ENCODE data around the gene VPS26A. TPM values are rescaled to one million over a fixed set of nuclear protein-coding genes. Genes with fewer than 3 reads are reported as not detected.

Gene VPS26A
- total RNA-seq, 4 donors from 2014 or later = 22.0 to 67.2 (median 52.1) TPM

DNA sequence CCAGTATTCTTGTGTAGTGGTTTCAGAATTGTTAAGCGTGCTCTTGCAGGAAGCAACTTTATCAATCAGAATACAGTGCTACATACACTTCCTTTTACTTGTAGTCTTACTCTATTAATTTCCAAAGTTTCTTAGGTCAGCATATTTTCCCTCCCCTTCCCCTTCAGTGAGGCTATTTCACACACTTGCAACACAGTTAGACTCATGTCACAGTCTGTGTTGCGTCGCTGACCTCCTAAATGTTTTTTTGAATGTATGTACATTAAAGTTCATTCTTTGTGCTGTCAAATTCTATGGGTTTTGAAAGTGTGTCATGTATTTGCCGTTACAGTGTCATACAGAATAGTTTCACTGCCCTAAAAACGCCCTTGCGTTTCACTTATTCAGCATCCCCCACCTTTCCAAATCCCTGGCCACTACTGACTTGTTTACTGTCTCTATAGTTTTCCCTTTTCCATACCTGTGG lies 90.7 kb downstream of the VPS26A start:
- TF ChIP-seq POLR2A (IDR thresholded peaks at IDR 0.05) = no peak
- TF ChIP-seq, protein P1, sequence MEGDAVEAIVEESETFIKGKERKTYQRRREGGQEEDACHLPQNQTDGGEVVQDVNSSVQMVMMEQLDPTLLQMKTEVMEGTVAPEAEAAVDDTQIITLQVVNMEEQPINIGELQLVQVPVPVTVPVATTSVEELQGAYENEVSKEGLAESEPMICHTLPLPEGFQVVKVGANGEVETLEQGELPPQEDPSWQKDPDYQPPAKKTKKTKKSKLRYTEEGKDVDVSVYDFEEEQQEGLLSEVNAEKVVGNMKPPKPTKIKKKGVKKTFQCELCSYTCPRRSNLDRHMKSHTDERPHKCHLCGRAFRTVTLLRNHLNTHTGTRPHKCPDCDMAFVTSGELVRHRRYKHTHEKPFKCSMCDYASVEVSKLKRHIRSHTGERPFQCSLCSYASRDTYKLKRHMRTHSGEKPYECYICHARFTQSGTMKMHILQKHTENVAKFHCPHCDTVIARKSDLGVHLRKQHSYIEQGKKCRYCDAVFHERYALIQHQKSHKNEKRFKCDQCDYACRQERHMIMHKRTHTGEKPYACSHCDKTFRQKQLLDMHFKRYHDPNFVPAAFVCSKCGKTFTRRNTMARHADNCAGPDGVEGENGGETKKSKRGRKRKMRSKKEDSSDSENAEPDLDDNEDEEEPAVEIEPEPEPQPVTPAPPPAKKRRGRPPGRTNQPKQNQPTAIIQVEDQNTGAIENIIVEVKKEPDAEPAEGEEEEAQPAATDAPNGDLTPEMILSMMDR (IDR thresholded peaks at IDR 0.05) = no peak

DNA sequence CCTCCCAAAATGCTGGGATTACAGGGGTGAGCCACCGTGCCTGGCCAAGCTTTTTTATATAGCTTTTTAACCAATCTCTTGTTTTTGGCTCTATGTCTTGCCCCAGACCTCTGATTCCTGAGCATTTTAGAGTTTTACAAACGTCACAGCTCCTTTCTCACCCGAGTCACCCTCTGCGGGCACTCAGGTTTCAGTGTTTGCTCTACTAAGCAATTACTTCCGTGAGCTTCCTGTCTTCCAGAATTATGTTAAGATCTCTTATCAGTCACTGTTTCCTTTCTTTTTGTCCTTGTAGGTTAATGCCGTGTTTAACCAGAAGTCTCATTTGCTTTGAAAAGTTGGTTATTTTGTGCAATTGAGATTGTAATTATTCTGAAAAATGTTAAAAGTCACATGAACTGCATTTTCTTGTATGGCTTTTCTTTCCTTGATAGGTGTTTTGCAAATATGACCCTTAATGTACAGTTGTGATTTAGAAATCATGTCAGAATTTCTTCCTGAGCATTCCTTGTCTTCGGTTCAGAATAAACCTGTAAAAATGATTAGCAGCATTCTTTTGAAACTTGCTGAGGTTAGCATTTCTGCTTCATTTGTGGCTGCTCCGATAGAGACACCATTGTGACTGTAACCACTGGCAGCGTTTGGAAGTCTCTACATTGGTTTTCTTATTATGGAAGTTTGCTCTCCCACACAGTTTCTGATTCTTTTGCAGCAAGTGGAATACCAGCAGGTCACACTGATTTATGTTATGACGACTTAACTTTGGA lies 91.6 kb downstream of the VPS26A start:
- no peak overlapping the region for H3K4me3 ChIP-seq
- H3K27me3 ChIP-seq = no peaks in the 10 kb centered on the region
- intact Hi-C loops (cut with DNase I; ENCODE audit: low total_unique reads) = no loop called here
- no peak overlapping the region for H3K27ac ChIP-seq
- H3K4me1 ChIP-seq = peaks cover 0 to 3% of the 10 kb centered on the region in 2 donors
- DNase-seq = no peak
- H3K36me3 ChIP-seq = no peaks in the 10 kb centered on the region
- no peaks in the 10 kb centered on the region for H3K9me3 ChIP-seq
- no peak for TF ChIP-seq POLR2A (IDR thresholded peaks at IDR 0.05)
- TF ChIP-seq, protein P1 (IDR thresholded peaks at IDR 0.05) = no peak

More for the DNA sequence above, 90.7 kb downstream of the VPS26A start:
- DNase-seq = no peak
- H3K36me3 ChIP-seq = no peaks in the 10 kb centered on the region
- H3K4me1 ChIP-seq = peaks cover 0 to 3% of the 10 kb centered on the region in 2 donors
- H3K9me3 ChIP-seq = no peaks in the 10 kb centered on the region
- H3K4me3 ChIP-seq = no peak overlapping the region
- intact Hi-C loops (cut with DNase I; ENCODE audit: low total_unique reads) = no loop called here
- H3K27ac ChIP-seq = no peak overlapping the region
- H3K27me3 ChIP-seq = no peaks in the 10 kb centered on the region

DNA sequence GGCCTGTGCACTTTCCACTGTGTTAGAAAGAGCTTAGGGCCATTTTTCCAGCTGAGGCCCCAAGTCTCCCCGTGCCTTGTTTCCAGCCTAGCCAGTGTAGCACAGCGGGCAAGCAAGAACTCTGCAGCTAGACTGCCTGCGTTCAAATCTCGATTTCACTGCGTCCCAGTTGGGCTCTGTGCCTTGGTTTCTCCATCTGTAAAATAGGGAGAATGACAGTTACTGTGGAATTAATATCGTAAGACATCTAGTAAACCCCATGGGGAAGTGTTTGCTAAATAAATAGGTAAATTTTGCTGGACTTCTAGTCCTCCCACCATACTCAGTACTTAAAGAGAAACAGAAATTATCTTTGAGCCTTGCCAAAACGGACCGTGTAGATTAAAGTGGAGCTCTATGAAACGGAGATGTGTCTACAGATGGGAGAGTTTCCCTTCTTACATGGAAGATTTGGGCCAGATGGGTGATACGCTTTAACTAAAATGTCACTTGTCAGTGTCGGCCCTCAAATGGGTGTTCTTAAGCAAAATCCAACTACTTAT lies 92.7 kb downstream of the VPS26A start:
- no peak overlapping the region for H3K4me3 ChIP-seq
- no peak overlapping the region for H3K27ac ChIP-seq
- H3K36me3 ChIP-seq = no peaks in the 10 kb centered on the region
- no peaks in the 10 kb centered on the region for H3K9me3 ChIP-seq
- DNase-seq = no peak
- peaks cover 0 to 3% of the 10 kb centered on the region in 2 donors for H3K4me1 ChIP-seq
- intact Hi-C loops (cut with DNase I; ENCODE audit: low total_unique reads) = no loop called here
- no peaks in the 10 kb centered on the region for H3K27me3 ChIP-seq
- no peak for TF ChIP-seq POLR2A (IDR thresholded peaks at IDR 0.05)
- TF ChIP-seq, protein P1 (IDR thresholded peaks at IDR 0.05) = no peak

DNA sequence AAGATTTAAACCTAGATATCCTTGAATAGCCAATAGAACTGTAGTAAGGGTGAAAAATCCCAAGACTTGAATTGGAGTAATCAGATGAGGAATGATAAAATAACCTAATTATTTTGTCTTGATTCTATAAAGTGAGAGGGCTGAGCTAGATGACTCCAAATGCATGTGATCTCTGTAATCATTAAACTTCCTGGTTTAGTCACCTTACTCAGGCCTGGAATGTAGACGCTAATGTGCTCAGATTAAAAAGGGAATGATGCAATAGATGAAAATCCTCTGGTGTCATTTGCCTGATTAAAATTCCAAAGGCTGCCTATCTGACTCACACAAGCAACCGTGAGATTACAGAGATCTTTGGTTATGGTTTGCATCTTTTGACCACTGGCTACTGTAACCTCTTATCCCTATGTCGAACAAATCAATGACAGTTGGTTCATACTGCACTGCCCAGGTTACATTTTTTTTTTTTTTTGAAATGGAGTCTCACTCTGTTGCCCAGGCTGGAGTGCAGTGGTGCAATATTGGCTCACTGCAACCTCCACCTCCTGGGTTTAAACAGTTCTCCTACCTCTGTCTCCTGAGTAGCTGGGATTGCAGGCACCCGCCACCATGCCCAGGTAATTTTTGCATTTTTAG lies 93.3 kb downstream of the VPS26A start:
- H3K4me3 ChIP-seq = no peak overlapping the region
- no peak for TF ChIP-seq POLR2A (IDR thresholded peaks at IDR 0.05)
- H3K27me3 ChIP-seq = no peaks in the 10 kb centered on the region
- H3K9me3 ChIP-seq = no peaks in the 10 kb centered on the region
- DNase-seq = no peak
- intact Hi-C loops (cut with DNase I; ENCODE audit: low total_unique reads) = no loop called here
- H3K27ac ChIP-seq = no peak overlapping the region
- no peaks in the 10 kb centered on the region for H3K36me3 ChIP-seq
- H3K4me1 ChIP-seq = peaks cover 0 to 7% of the 10 kb centered on the region in 2 donors

DNA sequence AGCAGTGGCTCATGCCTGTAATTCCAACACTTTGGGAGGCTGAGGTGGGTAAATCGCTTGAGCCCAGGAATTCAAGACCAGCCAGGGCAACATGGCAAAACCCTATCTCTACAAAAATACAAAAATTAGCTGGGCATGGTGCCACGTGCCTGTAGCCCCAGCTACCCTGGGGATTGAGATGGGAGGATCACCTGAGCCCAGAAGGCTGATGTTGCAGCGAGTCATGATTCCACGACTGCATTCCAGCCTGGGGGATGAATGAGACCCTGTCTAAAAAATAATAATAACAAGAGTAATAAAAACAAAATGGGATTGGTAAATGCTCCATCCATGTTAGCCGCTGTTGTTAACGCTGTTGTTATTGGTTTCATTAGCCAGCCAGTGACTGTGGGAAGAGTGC lies 94.9 kb downstream of the VPS26A start:
- Histone ChIP-seq H3K36me3 (no peaks in the 10 kb centered on the region), H3K27ac (no peak overlapping the region), H3K27me3 (no peaks in the 10 kb centered on the region), H3K4me3 (no peak overlapping the region), H3K9me3 (no peaks in the 10 kb centered on the region), H3K4me1 (peaks cover 0 to 9% of the 10 kb centered on the region in 2 donors)
- intact Hi-C loops (cut with DNase I; ENCODE audit: low total_unique reads) = no loop called here
- DNase-seq = no peak
- TF ChIP-seq, protein P1 (IDR thresholded peaks at IDR 0.05) = no peak
- no peak for TF ChIP-seq POLR2A (IDR thresholded peaks at IDR 0.05)
